Inferior parietal cortex (tissue), 1 donor: ENCODE data around the gene PRODH2.
"Not testable (repeated sequence)": the region's sequence is repeated elsewhere in the genome, so short reads cannot be mapped to it uniquely, and the experiment has no call there.

Experiments used
- DNase-seq: peaks from one replicate; pipeline ENCODE4 v3.0.0-alpha.2; 2016; ENCODE audit errors: extremely low spot score

Gene PRODH2

GRCh38 chr19:35843676-35844481 is 31.2 kb upstream of the PRODH2 start:
- DNase-seq, result no peak

GRCh38 chr19:35842666-35843272 is 30.1 kb upstream of the PRODH2 start:
- no peak for DNase-seq

- no peak for DNase-seq
Observed at GRCh38 chr19:35841961-35842595, 29.4 kb upstream of the PRODH2 start.

DNA sequence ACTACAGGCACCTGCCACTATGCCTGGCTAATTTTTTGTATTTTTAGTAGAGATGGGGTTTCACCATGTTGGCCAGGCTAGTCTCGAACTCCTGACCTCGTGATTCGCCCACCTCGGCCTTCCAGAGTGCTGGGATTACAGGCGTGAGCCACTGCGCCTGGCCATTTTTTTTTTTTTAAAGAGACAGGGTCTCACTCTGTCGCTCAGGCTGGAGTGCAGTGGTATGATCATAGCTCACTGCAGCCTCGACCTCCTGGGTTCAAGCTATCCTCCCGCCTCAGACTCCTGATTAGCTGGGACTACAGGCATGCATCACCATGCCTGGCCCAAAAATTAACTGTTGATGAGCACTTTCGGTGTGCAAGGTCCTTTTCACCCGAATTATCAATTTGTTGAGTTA is 23.5 kb upstream of the PRODH2 start:
- DNase-seq, result not testable (repeated sequence)

GRCh38 chr19:35833972-35834371 is 21.3 kb upstream of the PRODH2 start:
- DNase-seq, result no peak

DNA sequence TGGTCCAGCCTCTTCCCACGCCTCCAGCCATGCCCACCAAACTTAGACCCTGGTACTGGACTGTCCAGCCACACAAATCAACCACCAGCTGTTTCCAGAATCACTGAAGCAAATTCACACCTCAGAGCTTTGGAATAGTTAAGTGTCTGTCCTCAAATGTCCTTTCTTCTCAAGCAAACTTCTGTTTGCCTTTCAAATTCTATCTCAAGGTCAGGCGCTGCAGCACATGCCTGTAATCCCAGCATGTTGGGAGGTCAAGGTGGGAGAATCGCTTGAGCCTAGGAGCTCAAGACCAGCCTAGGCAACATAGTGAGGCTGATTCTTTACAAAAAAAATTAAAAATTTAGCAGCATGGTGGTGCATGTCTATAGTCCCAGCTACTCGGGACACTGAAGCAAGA is 19.4 kb upstream of the PRODH2 start:
- DNase-seq, result no peak

DNA sequence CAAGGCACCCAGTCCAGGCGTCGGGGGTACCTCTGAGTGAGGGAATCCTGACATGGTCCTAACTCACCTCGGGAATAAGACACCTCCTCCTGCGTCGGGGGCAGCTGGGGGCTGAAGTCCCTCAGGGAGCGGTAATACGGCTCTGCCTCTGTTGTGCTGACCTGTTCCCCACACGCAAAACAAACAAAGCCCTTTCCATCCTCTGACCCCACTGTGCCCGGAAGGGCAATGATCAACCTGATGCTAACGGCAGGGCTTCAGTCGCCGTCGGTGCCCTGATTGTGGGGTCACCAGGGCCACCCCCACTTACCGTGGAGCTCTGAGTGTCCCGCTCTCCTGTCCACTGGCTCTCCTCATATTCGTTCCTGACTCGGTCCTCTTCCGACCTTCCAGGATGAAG is 18.3 kb upstream of the PRODH2 start:
- DNase-seq, result no peak

- DNase-seq, result peak; percentile 39
Observed at GRCh38 chr19:35828692-35829301, 16.2 kb upstream of the PRODH2 start.

- DNase-seq, result no peak
Observed at GRCh38 chr19:35824150-35824549, 11.5 kb upstream of the PRODH2 start.

GRCh38 chr19:35822579-35822978 is 9.9 kb upstream of the PRODH2 start:
- no peak for DNase-seq

GRCh38 chr19:35818445-35818844 is 5.8 kb upstream of the PRODH2 start:
- DNase-seq, result no peak

DNA sequence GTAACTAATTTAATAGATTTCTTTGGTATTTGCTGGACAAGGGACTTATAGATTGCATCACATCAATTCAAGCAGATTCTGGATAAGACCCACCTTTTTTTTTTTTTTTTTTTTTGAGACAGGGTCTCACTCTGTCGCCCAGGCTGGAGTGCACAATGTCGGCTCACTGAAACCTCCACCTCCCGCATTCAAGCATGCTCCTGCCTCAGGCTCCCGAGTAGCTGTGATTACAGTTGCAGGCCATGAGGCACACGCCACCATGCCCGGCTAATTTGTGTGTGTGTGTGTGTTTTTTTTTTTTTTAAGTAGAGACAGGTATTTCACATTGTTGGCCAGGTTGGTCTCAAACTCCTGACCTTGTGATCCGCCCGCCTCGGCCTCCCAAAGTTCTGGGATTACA is 4.2 kb upstream of the PRODH2 start:
- DNase-seq, result no peak

GRCh38 chr19:35816262-35816661 is 3.6 kb upstream of the PRODH2 start:
- DNase-seq, result no peak

- DNase-seq, result no peak
Observed at GRCh38 chr19:35813043-35813890, 622 bp upstream of the PRODH2 start.

DNA sequence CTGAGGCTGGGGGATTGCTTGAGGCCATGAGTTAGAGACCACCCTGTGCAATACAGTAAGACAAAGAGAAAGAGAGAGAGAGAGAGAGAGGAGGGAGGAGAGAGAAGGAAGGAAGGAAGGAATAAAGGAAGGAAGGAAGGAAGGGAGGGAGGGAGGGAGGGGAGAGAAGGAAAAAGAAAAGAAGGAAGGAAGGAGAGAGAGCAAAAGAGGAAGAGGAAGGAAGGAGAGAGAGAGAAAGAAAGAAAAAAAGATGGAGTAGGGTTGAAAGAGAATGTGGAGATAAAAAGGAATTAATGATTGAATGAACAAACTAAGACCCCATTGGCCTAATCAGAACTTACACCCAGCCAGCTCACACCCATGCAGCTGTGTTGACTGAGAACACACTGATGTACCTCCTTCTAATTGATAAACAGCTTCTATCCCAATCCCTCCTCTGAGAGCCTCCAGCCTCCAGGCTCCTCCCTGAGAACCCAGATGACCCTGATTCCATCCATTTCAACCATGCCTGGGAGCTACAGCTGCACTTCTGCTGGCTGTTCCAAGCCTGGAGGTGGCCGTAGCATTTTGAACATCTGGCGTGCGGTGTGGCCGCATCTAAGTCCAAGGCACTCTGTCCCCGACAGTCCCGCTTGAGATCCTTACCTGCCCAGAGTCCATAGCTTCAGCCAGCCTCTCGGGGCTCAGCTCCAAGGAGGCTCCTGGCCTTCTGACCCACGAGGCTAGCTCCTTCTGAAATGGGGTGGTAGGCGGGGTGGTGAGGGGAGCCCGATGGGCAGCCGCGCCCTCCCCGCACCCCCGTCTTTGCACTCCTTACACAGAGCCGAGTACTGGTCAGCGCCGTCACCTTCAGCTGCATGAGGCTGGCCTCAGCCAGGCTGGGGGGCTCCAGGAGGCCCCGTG is 1.1 kb downstream of the PRODH2 start:
- DNase-seq, result no peak

DNA sequence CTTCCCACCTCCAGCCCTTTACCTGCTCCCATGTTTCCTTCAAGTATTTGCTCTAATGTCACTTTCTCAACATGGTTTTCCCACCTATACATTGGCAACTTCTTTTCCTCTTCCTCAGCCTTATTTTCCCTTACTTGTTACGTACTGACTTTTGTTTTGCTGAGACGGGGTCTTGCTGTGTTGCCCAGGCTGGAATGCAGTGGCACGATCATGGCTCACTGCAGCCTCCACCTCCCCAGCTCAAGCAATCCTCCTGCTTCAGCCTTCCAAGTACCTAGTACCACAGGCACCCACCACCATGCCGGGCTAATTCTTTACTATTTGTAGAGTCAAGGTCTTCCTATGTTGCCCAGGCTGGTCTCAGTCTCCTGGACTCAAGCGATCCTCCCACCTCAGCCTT is 5.0 kb downstream of the PRODH2 start:
- no peak for DNase-seq

DNA sequence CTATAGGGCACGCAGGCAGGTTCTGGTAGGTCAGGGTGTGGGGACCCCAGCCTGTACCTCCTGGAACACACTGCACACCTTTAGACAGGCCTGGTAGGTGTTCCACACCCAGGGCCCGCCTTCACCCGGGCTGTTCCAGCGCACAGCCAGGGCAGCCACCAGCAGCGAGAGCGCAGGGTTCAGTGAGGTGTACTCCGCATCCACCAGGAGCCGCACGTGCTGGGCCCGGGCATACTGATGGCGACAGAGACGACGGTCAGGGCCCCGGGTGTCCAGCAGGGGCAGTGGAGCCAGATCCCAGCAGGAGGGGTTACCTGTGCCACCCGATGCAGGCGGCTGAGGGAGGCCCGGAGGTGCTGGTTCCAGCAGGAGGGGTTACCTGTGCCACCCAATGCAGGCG is 6.0 kb downstream of the PRODH2 start:
- no peak for DNase-seq

GRCh38 chr19:35805526-35806102 is 7.0 kb downstream of the PRODH2 start:
- DNase-seq, result no peak

DNA sequence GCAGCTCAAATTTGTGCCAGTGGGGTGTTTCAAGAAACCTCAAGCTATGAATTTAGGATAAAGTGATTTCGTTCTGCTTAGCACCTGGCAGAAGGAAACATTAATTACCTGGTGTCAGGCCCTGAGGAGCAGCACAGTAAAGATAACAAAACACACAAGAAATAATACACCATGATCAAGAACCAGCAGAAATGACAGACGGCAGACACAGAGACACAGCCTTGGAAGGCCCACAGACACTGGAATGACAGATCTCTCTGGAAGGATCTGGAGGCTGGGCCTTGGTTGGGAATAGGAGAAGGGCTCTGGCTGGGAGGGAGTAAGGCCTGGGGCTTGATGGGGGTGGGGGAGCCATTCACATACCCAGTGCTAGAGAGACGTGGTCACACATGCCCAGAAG is 10.8 kb downstream of the PRODH2 start:
- DNase-seq, result no peak

DNA sequence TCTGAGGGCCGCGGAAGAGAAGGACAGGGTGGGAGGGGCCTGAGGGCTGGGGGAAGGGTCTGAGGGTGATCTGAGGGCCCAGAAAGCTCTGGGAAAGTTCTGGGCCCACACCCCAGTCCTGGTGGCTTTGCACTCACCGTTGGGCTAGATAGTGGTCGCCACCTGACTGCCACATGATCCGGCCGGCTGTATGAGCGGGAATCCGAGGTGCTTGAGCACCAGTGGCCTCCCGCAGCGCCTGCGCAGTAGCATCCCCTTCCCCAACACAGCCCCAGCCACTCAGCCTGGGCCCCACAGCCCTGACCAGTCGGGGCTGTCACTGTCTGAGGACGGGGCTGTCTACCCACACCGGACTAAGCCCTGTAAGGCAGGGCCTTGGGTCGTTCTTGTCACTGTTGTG is 15.0 kb downstream of the PRODH2 start:
- peak; percentile 40 for DNase-seq
